HG03378 (cell line): Measurements from ENCODE around the gene NPAS2.

ENCODE experiments used
- ATAC-seq: cut with Tn5 transposase; IDR thresholded peaks from one replicate; pipeline ENCODE4 v1.9.1; 2021; ENCODE audit warnings: mild to moderate bottlenecking, moderate library complexity; ENCODE audit not compliant: unreplicated experiment

Gene NPAS2

GRCh38 chr2:100853909-100854810 is 34.2 kb downstream of the NPAS2 start:
- no peak for ATAC-seq

DNA sequence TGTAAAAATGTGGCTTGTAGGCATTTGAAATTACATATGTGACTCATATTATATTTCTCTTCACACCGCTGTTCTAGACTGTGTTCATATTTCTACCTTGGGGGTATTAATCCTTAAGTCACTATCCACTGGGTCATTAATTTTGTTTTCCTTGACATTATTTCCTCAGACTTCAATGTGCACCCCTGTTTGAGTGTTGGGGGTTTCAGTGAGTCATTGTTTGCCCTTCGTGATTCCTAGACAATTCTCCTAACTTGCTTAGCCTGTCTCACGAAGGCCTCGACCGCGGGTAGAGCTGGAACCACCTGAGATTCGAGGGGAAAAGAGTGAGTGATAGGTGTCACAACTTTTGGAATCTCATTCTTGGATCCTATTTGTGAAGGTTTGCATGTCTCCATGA is 35.1 kb downstream of the NPAS2 start:
- ATAC-seq, result no peak

GRCh38 chr2:100855606-100856005 is 35.7 kb downstream of the NPAS2 start:
- ATAC-seq, result no peak

- no peak for ATAC-seq
These were observed 36.8 kb downstream of the NPAS2 start for GRCh38 chr2:100856732-100857131.

- ATAC-seq, result no peak
These were observed 37.4 kb downstream of the NPAS2 start for GRCh38 chr2:100857341-100857740.

- ATAC-seq, result no peak
These were observed 38.0 kb downstream of the NPAS2 start for GRCh38 chr2:100857915-100858314.

- no peak for ATAC-seq
These were observed 40.0 kb downstream of the NPAS2 start for GRCh38 chr2:100859902-100860301.

GRCh38 chr2:100861340-100861739 is 41.4 kb downstream of the NPAS2 start:
- no peak for ATAC-seq

- ATAC-seq, result no peak
These were observed 42.1 kb downstream of the NPAS2 start for GRCh38 chr2:100862081-100862480.

DNA sequence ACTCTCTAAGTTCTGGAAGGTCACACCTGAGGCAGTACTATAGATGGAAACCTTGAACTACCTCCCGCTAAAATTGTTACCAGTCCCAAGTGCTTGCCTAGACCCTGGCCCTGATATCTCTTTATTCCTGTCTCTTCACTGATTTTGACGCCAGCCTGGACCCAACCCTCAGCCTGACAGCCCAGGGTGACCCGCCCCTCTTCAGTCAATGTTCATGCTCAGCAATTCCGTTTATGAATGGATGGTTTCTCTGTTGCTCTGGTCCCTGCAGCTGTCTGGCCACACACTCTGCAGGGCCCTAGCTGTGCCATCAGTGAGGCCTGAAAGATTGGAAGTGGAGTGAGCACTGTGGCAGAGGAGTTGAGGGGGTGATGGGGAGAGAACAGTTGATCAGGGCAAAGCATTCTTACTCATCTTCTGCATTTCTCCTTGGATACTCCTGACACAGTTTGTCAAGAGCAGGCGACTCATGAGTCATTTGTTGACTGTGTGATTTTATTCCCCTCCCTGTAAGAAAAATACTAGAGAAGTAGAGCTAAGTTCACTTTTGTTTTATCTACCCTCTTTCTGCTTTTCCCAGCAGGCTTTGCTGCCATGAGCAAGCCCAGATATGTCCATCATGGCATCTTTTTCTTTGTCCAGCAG is 46.0 kb downstream of the NPAS2 start:
- ATAC-seq, result no peak

GRCh38 chr2:100868083-100868482 is 48.1 kb downstream of the NPAS2 start:
- no peak for ATAC-seq

DNA sequence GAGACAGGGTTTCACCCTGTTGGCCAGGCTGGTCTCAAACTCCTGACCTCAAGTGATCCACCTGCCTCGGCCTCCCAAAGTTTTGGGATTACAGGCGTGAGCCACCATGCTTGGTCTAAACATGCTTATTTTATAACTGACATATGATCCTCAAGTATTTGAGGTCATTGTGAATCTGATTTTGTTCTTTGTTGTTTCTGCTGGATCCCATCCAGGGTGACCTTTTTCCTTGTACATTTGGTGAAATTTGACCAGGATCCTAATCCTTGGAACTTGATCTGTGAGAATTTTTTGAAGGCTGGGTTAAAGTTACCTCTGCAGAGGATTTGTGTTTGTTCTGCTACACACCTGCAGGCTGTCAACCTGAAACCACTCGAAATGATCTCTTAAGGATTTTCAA is 49.2 kb downstream of the NPAS2 start:
- no peak for ATAC-seq

DNA sequence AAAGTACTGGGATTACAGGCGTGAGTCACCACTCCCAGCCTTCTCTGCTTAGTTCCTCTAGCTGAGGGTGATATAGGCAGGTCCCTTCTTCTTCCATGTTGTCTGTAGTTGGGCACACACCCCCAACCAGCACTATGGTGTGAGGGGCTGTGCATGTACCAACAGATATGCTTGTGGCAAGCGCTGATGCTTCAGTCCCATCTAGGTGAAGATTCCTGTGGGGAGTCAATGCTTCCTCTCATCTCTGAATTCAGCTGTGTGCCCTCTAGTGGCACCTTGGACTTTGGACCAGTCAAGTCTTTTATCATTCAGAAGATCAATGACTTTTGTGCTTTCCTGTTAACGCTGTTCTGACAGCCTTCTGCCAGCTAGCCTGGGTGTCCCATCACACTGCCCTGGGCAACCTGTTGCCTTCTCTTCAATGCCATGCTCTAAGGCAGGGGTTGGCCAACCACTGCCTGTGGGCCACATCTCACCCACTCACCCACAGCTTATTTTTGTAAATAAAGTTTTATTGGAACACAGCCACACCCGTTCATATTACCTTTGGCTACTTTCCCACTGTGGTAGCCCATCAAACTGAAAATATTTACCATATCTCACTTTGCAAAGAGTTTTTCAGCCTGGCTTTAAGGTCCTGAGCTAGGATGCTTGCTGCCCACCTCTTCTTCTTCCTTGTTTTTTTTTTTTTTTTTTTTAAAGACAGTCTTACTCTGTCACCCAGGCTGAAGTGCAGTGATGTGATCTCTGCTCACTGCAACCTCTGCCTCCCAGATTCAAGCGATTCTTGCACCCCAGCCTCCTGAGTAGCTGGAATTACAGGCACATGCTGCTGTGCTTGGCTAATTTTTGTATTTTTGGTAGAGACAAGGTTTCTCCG is 51.0 kb downstream of the NPAS2 start:
- ATAC-seq, result no peak

- no peak for ATAC-seq
These were observed 55.7 kb downstream of the NPAS2 start for GRCh38 chr2:100875516-100876230.

- no peak for ATAC-seq
These were observed 56.4 kb downstream of the NPAS2 start for GRCh38 chr2:100876231-100876860.

- ATAC-seq, result no peak
These were observed 57.6 kb downstream of the NPAS2 start for GRCh38 chr2:100877555-100877954.

- ATAC-seq, result no peak
These were observed 58.3 kb downstream of the NPAS2 start for GRCh38 chr2:100878000-100878791.

DNA sequence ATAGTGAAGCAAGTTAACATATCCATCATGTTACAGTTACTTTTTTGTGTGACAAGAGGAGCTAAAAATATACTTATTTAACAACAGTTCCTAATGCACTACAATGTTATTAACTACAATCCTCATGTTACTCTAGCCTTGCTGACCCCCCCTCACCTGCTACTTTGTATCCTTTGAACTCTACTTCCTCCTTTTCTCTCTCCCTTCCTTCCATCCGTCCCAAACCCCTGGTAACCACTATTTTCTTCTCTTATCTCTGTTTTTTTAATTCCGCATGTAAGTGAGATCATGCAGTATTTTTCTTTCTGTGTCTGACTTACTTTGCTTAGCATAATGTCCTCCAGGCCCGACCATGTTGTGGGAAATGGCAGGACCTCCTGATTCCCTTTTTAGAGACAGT is 59.4 kb downstream of the NPAS2 start:
- ATAC-seq, result no peak

GRCh38 chr2:100880036-100880435 is 60.1 kb downstream of the NPAS2 start:
- no peak for ATAC-seq
